SK-N-SH (cell line): Measurements from ENCODE around the gene SNRNP70. TPM values are rescaled to one million over a fixed set of nuclear protein-coding genes. Genes with fewer than 3 reads are reported as not detected.

Experiments
- CTCF ChIA-PET: fragments of 300-600, 350-600 bp; formaldehyde crosslinking; extraction: SDS; loops from one replicate; lab custom pipeline; 2021; lab: Yijun Ruan, JAX
- POLR2A ChIA-PET: fragments of 350-600 bp; sonication (Branson Sonifier 250); formaldehyde crosslinking; extraction: SDS; loops from one replicate; lab custom pipeline; 2020; ENCODE audit warnings: antibody characterized with exemption, inconsistent platforms; lab: Yijun Ruan, JAX
- DNase-seq: peaks from one replicate; pipeline ENCODE4 v3.0.0; 2012
- H2AFZ ChIP-seq: fragments of 200-600 bp; sonication (generic); 2 replicates; pipeline ENCODE4 v1.8.1; 2016; ENCODE audit warnings: antibody characterized with exemption, mild to moderate bottlenecking, low read depth
- H3F3A ChIP-seq: fragments of 200-600 bp; sonication (generic); replicated peaks from 2 replicates; pipeline ENCODE3; 2016; ENCODE audit warnings: antibody characterized with exemption, mild to moderate bottlenecking; ENCODE audit not compliant: insufficient read depth
- H3K27ac ChIP-seq, 2 experiments: fragments of 200-500 bp in 1 of 2; fragments of 200-600 bp in 1 of 2; sonication (Bioruptor generic) in 1 of 2; sonication (generic), shearing (Covaris generic) in 1 of 2; 2 replicates each; pipeline versions ENCODE4 v1.5.1 to v1.6.1; 2014 to 2016; ENCODE audit warnings: low read depth in 2 of 2, inconsistent platforms in 1 of 2, low read length in 1 of 2, mild to moderate bottlenecking in 1 of 2, mixed read lengths in 1 of 2
- H3K27me3 ChIP-seq: fragments of 200-600 bp; sonication (generic), shearing (Covaris generic); 2 replicates; pipeline ENCODE4 v1.6.1; 2016; ENCODE audit warnings: mixed run types; ENCODE audit not compliant: insufficient read depth
- H3K36me3 ChIP-seq, 2 experiments: fragments of 200-500 bp in 1 of 2; fragments of 200-600 bp in 1 of 2; sonication (Bioruptor generic) in 1 of 2; sonication (generic) in 1 of 2; replicated peaks in 1 of 2; 2 replicates each; pipeline versions ENCODE3 to v1.5.1; 2014 to 2016; ENCODE audit warnings: low read length in 1 of 2, mild to moderate bottlenecking in 1 of 2; ENCODE audit not compliant: insufficient read depth in 2 of 2, control insufficient read depth in 1 of 2
- H3K4me1 ChIP-seq, 2 experiments: fragments of 200-500 bp in 1 of 2; fragments of 200-600 bp in 1 of 2; sonication (Bioruptor generic) in 1 of 2; sonication (generic), shearing (Covaris generic) in 1 of 2; 2 replicates each; pipeline versions ENCODE4 v1.5.1 to v1.6.1; 2014 to 2016; ENCODE audit warnings: low read depth in 1 of 2, low read length in 1 of 2, mixed run types in 1 of 2; ENCODE audit not compliant: insufficient read depth in 2 of 2, control insufficient read depth in 1 of 2
- H3K4me2 ChIP-seq: fragments of 200-600 bp; sonication (generic), shearing (Covaris generic); 2 replicates; pipeline ENCODE4 v1.6.1; 2017; ENCODE audit warnings: mixed run types
- H3K4me3 ChIP-seq, 2 experiments: fragments of 200-500 bp in 1 of 2; fragments of 200-600 bp in 1 of 2; sonication (Bioruptor generic) in 1 of 2; sonication (generic), shearing (Covaris generic) in 1 of 2; 2 replicates each; pipeline versions ENCODE4 v1.5.1 to v1.8.1; 2014 to 2016; ENCODE audit warnings: low read depth in 2 of 2, inconsistent platforms in 1 of 2, low read length in 1 of 2, mild to moderate bottlenecking in 1 of 2, mixed read lengths in 1 of 2, moderate library complexity in 1 of 2
- H3K79me2 ChIP-seq: fragments of 200-600 bp; sonication (generic); 2 replicates; pipeline ENCODE4 v1.8.1; 2017; ENCODE audit warnings: mild to moderate bottlenecking; ENCODE audit not compliant: insufficient read depth
- H3K9ac ChIP-seq: fragments of 200-600 bp; sonication (generic); 2 replicates; pipeline ENCODE4 v1.6.1; 2017; ENCODE audit warnings: mixed run types
- H3K9me2 ChIP-seq: fragments of 200-600 bp; sonication (generic); 2 replicates; pipeline ENCODE4 v1.6.1; 2017; ENCODE audit warnings: mixed run types
- H3K9me3 ChIP-seq: fragments of 200-600 bp; sonication (generic); 2 replicates; pipeline ENCODE4 v1.6.1; 2017; ENCODE audit warnings: mixed run types, mild to moderate bottlenecking, moderate library complexity
- H4K20me1 ChIP-seq: fragments of 200-600 bp; sonication (generic); 2 replicates; pipeline ENCODE4 v1.6.1; 2017; ENCODE audit warnings: mild to moderate bottlenecking, mixed run types; ENCODE audit not compliant: insufficient read depth
- ELF1 ChIP-seq: IDR thresholded peaks from 2 replicates; pipeline ENCODE4 v1.4.0; 2012
- EZH2phosphoT487 ChIP-seq: fragments of 200-600 bp; sonication (generic); IDR thresholded peaks from 2 replicates; pipeline ENCODE4 v1.6.1; 2017; ENCODE audit warnings: low read depth, mixed run types, mild to moderate bottlenecking, antibody characterized with exemption, moderate library complexity, borderline replicate concordance
- FOSL2 ChIP-seq: IDR thresholded peaks from 2 replicates; pipeline ENCODE4 v1.4.0; 2012; ENCODE audit warnings: low read depth, mild to moderate bottlenecking, moderate library complexity, borderline replicate concordance
- FOXJ3 ChIP-seq: sonication (generic); formaldehyde crosslinking; IDR thresholded peaks from 2 replicates; pipeline ENCODE4 v1.5.1; 2020; ENCODE audit warnings: mild to moderate bottlenecking, missing genetic modification reagents
- GABPA ChIP-seq: IDR thresholded peaks from 2 replicates; pipeline ENCODE4 v1.4.0; 2012; ENCODE audit warnings: low read depth, mild to moderate bottlenecking
- NFIC ChIP-seq: IDR thresholded peaks from 2 replicates; pipeline ENCODE4 v1.4.0; 2012; ENCODE audit warnings: borderline replicate concordance
- NRF1 ChIP-seq: IDR thresholded peaks from 2 replicates; pipeline ENCODE4 v1.6.1; 2012; ENCODE audit warnings: low read depth, mild to moderate bottlenecking, low read length
- POLR2AphosphoS5 ChIP-seq: IDR thresholded peaks from 2 replicates; pipeline ENCODE4 v1.6.1; 2012; ENCODE audit warnings: low read depth, low read length
- REST ChIP-seq: IDR thresholded peaks from 2 replicates; pipeline ENCODE4 v1.6.1; 2012; ENCODE audit warnings: mild to moderate bottlenecking, low read depth, low read length, moderate library complexity
- RFX5 ChIP-seq: IDR thresholded peaks from 2 replicates; pipeline ENCODE4 v1.6.1; 2012; ENCODE audit warnings: mild to moderate bottlenecking, improper control_type of control experiment, low read length
- SIN3A ChIP-seq: IDR thresholded peaks from 2 replicates; pipeline ENCODE4 v1.6.1; 2012; ENCODE audit warnings: low read depth, mild to moderate bottlenecking, low read length, moderate library complexity, borderline replicate concordance
- SMC3 ChIP-seq: IDR thresholded peaks from 2 replicates; pipeline ENCODE4 v1.6.1; 2012; ENCODE audit warnings: low read depth, low read length, improper control_type of control experiment
- TCF12 ChIP-seq: IDR thresholded peaks from 2 replicates; pipeline ENCODE4 v1.4.0; 2012
- USF2 ChIP-seq: fragments of 150-350 bp; IDR thresholded peaks from 2 replicates; pipeline ENCODE4 v1.6.1; 2017; ENCODE audit warnings: antibody characterized with exemption, low read length, low read depth, borderline replicate concordance
- YY1 ChIP-seq: IDR thresholded peaks from 2 replicates; pipeline ENCODE4 v1.4.0; 2012; ENCODE audit warnings: low read depth, mild to moderate bottlenecking
- ZBTB33 ChIP-seq: IDR thresholded peaks from 2 replicates; pipeline ENCODE4 v1.4.0; 2012; ENCODE audit warnings: low read depth, borderline replicate concordance
- WGBS: methylation state at CpG from one replicate; pipeline ENCODE4 v1.1.6; 2017; ENCODE audit warnings: low lambda C conversion rate; 5-methylcytosine and 5-hydroxymethylcytosine counted together
- polyA plus RNA-seq, 3 experiments: library from polyadenylated mRNA; depleted of rRNA; stranded (reverse); fragments of >200 nt; gene quantifications; 2 replicates each; pipeline ENCODE4 v1.2.3, GENCODE V29; 2012
- TF ChIP-seq, protein P1 (sequence below): IDR thresholded peaks from 2 replicates; pipeline ENCODE4 v1.4.0; 2012; ENCODE audit warnings: low read depth
- TF ChIP-seq, protein P2 (sequence below): fragments of 200-600 bp; sonication (generic); IDR thresholded peaks from 2 replicates; pipeline ENCODE4 v1.6.1; 2017; ENCODE audit warnings: antibody characterized with exemption, mild to moderate bottlenecking, moderate library complexity

Gene SNRNP70
- polyA plus RNA-seq, 1 of the 3 experiments (the other 2 are of a cell fraction), result 359 TPM

DNA sequence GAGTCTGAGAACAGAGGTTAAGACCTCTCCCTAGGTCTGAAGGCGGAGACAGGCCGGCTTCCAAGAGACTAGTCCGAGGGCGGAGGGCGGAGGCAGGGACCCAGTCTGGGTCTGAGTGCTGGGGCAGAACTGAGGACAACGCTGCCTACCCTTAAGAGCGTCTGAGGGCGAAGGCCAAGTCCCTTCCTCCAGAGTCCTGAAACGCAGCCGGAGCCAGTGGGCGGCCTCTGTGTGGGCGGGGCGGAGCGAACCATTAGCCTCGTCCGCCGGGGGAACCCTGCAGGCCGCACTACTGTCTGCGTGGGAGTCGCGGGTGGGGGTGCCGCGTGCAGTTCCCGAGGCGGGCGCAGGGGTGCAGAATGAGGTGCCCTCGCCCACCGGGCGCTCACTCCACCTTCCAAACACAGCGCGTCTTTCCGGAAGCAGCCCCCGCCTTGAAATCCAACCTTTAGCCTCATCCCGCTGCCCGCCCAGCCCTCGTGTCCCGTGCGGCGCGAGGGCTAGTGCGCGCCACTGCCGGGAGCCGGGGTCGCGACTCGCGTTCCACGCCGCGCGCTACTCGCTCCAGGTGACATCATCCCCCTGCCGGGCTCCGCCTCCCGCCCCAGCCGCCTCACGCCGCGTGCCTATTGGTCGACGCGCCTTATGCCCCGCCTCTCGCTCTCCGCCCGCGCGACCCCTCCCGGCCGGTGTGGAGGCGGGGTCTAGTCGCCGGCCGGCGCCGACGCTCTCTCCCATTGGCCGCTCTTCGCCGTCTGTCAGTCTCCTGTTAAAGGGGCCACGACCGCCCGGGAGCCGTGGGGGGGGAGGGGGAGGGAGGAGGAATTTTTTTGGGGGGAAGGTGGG lies 33.5 kb downstream of the SNRNP70 start, which contains the start of gene C19orf73 (continued):
- no peak for TF ChIP-seq SMC3
- TF ChIP-seq RFX5, result no peak
- no peak for TF ChIP-seq YY1
- no peak; the same call in 1 of the 2 replicates for TF ChIP-seq ELF1
- TF ChIP-seq USF2, result no peak
- TF ChIP-seq EZH2phosphoT487, result no peak
- peak; percentile 57; the same call in 1 of the 2 replicates for TF ChIP-seq POLR2AphosphoS5
- 0 out of 2 replicates have a peak, but pooled peaks have one; percentile 14 for TF ChIP-seq GABPA
- no peak for TF ChIP-seq SIN3A
- TF ChIP-seq TCF12, result no peak
- TF ChIP-seq FOSL2, result no peak
- TF ChIP-seq, protein P1, sequence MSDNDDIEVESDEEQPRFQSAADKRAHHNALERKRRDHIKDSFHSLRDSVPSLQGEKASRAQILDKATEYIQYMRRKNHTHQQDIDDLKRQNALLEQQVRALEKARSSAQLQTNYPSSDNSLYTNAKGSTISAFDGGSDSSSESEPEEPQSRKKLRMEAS, result peak; percentile 97
- no peak for TF ChIP-seq FOXJ3 (CRISPR knock-in tag)

DNA sequence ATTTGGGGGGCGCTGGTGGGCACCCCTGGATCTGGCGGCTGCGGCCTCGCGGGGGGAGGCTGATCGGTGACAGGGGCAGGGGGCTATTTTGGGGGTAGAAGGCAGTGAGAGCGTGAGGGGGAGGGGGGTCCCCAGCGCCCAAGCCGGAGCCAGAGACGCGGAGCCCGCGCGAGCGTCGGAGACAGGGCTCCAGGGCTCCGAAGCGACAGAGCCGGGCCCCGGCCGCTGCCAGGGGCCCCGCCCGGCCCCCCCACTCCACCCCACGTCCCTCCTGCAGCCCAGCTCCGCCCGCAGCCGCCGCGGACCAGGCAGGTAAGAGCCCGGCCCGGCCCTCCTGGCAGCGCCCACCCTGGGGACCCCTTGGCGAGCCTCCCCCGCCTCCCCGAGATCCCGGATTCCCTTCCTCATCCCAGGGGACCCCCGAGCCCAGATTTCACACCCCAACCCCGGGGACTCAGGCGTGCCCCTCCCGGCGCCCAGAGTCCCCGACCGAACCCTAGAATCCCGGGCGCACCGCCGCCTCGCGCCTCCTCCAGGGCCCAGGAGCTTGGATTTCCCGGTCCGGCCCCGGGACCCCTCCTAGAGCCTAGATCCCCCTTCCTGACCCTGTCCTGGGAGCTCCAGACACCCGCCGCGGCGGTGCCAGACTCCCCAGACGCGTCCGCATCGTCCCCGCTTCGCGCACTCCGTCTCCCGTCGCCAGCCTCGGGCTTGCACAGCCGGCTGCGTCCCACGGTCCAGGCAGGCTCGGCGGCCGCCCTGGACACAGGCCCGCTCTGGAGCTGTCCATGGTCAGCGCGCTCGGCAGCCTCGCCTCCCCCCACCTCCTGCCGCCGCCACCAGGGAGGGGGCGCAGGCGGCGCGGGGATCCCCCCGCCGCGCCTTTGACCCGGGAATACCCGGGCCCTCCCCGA lies 34.4 kb downstream of the SNRNP70 start, which contains the start of gene PPFIA3:
TSS of gene PPFIA3 (plus strand) at position 134 of the 914 bp plus-strand sequence. CDS start 8,330 bp downstream, outside the sequence.
- 3% methylated on average over 12 of the region's 90 CpGs for WGBS
- ChIA-PET CTCF (interaction anchor here (1.5 to 3.3 kb wide), 5 partner anchors 14 to 105 kb away, joined by 5 to 22 read pairs (median 13); no protein-coding TSS in a partner anchor), POLR2A (interaction anchor here (0.7 to 0.8 kb wide), 2 partner anchors 11 to 23 kb away, joined by 3 read pairs; no protein-coding TSS in a partner anchor)
- H4K20me1 ChIP-seq, result no peaks in the 10 kb centered on the region
- H3F3A ChIP-seq, result peaks cover 12% of the 10 kb centered on the region
- peak within 1 kb of the TSS; percentile 82 to 93 for H3K27ac ChIP-seq
- H3K4me3 ChIP-seq, result peak within 1 kb of the TSS; percentile 61 to 69
- peak within 1 kb of the TSS; percentile 98 for H3K4me2 ChIP-seq
- peak within 1 kb of the TSS; percentile 88; the same call in 1 of the 2 replicates for H2AFZ ChIP-seq
- H3K79me2 ChIP-seq, result no peaks in the 10 kb centered on the region
- H3K4me1 ChIP-seq, result peaks cover 5 to 19% of the 10 kb centered on the region in 2 experiments; a peak in 1 of 4 replicates
- H3K9me2 ChIP-seq, result no peaks in the 10 kb centered on the region
- H3K27me3 ChIP-seq, result no peaks in the 10 kb centered on the region
- peak; percentile 72 for DNase-seq
- H3K9me3 ChIP-seq, result no peaks in the 10 kb centered on the region
- H3K36me3 ChIP-seq, result no peaks in the 10 kb centered on the region
- peak within 1 kb of the TSS; percentile 72; the same call in 1 of the 2 replicates for H3K9ac ChIP-seq
- TF ChIP-seq POLR2AphosphoS5 (no peak), ZBTB33 (no peak), NRF1 (no peak), SIN3A (peak; percentile 82; the same call in 1 of the 2 replicates), NFIC (peak; percentile 73; the same call in 1 of the 2 replicates), EZH2phosphoT487 (no peak), REST (peak; percentile 99)
- TF ChIP-seq, protein P2, sequence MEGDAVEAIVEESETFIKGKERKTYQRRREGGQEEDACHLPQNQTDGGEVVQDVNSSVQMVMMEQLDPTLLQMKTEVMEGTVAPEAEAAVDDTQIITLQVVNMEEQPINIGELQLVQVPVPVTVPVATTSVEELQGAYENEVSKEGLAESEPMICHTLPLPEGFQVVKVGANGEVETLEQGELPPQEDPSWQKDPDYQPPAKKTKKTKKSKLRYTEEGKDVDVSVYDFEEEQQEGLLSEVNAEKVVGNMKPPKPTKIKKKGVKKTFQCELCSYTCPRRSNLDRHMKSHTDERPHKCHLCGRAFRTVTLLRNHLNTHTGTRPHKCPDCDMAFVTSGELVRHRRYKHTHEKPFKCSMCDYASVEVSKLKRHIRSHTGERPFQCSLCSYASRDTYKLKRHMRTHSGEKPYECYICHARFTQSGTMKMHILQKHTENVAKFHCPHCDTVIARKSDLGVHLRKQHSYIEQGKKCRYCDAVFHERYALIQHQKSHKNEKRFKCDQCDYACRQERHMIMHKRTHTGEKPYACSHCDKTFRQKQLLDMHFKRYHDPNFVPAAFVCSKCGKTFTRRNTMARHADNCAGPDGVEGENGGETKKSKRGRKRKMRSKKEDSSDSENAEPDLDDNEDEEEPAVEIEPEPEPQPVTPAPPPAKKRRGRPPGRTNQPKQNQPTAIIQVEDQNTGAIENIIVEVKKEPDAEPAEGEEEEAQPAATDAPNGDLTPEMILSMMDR, result peak; percentile 9; the same call in 1 of the 2 replicates
